H9 (cell line): ENCODE measurements around the gene SCN4A. TPM values are rescaled to one million over a fixed set of nuclear protein-coding genes. Genes with fewer than 3 reads are reported as not detected.

Source experiments
- DNase-seq: peaks from one replicate; pipeline ENCODE4 v3.0.0-alpha.2; 2017
- H2AFZ ChIP-seq: one replicate; pipeline ENCODE4 v1.6.1; 2013; ENCODE audit warnings: mild to moderate bottlenecking, low read length, control low read depth, moderate library complexity
- H2AK5ac ChIP-seq: 2 replicates; pipeline ENCODE4 v1.6.1; 2013; ENCODE audit warnings: low read length, control low read depth, mixed read lengths; ENCODE audit not compliant: insufficient read length
- H2BK120ac ChIP-seq: one replicate; pipeline ENCODE4 v1.6.1; 2013; ENCODE audit warnings: low read depth, mild to moderate bottlenecking, low read length, control low read depth, inconsistent platforms; ENCODE audit not compliant: poor library complexity, severe bottlenecking
- H2BK12ac ChIP-seq: 2 replicates; pipeline ENCODE4 v1.6.1; 2013; ENCODE audit warnings: low read length, control low read depth, mixed read lengths, low read depth; ENCODE audit not compliant: insufficient read length
- H2BK15ac ChIP-seq: 2 replicates; pipeline ENCODE4 v1.6.1; 2013; ENCODE audit warnings: low read depth, low read length, control low read depth
- H2BK20ac ChIP-seq: one replicate; pipeline ENCODE4 v1.6.1; 2013; ENCODE audit warnings: low read depth, mild to moderate bottlenecking, low read length, control low read depth, inconsistent platforms; ENCODE audit not compliant: poor library complexity, severe bottlenecking
- H2BK5ac ChIP-seq: 2 replicates; pipeline ENCODE4 v1.6.1; 2013; ENCODE audit warnings: low read length, control low read depth, mixed read lengths; ENCODE audit not compliant: insufficient read length
- H3K14ac ChIP-seq: 2 replicates; pipeline ENCODE4 v1.6.1; 2013; ENCODE audit warnings: low read length, control low read depth; ENCODE audit not compliant: insufficient read depth
- H3K18ac ChIP-seq: 2 replicates; pipeline ENCODE4 v1.6.1; 2013; ENCODE audit warnings: low read depth, mild to moderate bottlenecking, mixed read lengths, low read length, control low read depth; ENCODE audit not compliant: insufficient read length
- H3K23ac ChIP-seq: 2 replicates; pipeline ENCODE4 v1.6.1; 2013; ENCODE audit warnings: low read length, control low read depth, mixed read lengths, low read depth; ENCODE audit not compliant: insufficient read length
- H3K23me2 ChIP-seq: 2 replicates; pipeline ENCODE4 v1.6.1; 2013; ENCODE audit warnings: low read depth, mild to moderate bottlenecking, mixed read lengths, low read length, control low read depth; ENCODE audit not compliant: insufficient read length, poor library complexity, severe bottlenecking
- H3K27ac ChIP-seq: 2 replicates; pipeline ENCODE4 v1.5.1; 2013; ENCODE audit warnings: low read length, control low read depth, mixed read lengths, low read depth; ENCODE audit not compliant: insufficient read length
- H3K27me3 ChIP-seq: 2 replicates; pipeline ENCODE4 v1.6.1; 2013; ENCODE audit warnings: low read length, control low read depth, inconsistent platforms; ENCODE audit not compliant: insufficient read depth
- H3K4ac ChIP-seq: 2 replicates; pipeline ENCODE4 v1.6.1; 2013; ENCODE audit warnings: low read depth, mild to moderate bottlenecking, control low read depth, inconsistent platforms, low read length, moderate library complexity
- H3K4me1 ChIP-seq: 2 replicates; pipeline ENCODE4 v1.6.1; 2013; ENCODE audit warnings: low read length, control low read depth, inconsistent platforms; ENCODE audit not compliant: insufficient read depth
- H3K4me2 ChIP-seq: 2 replicates; pipeline ENCODE4 v1.6.1; 2013; ENCODE audit warnings: low read length, control low read depth, mixed read lengths; ENCODE audit not compliant: insufficient read length, insufficient read depth
- H3K56ac ChIP-seq: 2 replicates; pipeline ENCODE4 v1.6.1; 2013; ENCODE audit warnings: low read depth, mild to moderate bottlenecking, mixed read lengths, low read length, control low read depth; ENCODE audit not compliant: insufficient read length
- H3K79me1 ChIP-seq: 2 replicates; pipeline ENCODE4 v1.6.1; 2013; ENCODE audit warnings: low read depth, mild to moderate bottlenecking, moderate library complexity, low read length, control low read depth, inconsistent platforms; ENCODE audit not compliant: insufficient read depth, poor library complexity, severe bottlenecking
- H3K79me2 ChIP-seq: 2 replicates; pipeline ENCODE4 v1.6.1; 2013; ENCODE audit warnings: low read length, control low read depth, inconsistent platforms; ENCODE audit not compliant: insufficient read depth
- H3K9ac ChIP-seq: 2 replicates; pipeline ENCODE4 v1.6.1; 2013; ENCODE audit warnings: low read length, control low read depth, mixed read lengths; ENCODE audit not compliant: insufficient read length; ENCODE audit errors: extremely low read depth
- H3K9me3 ChIP-seq: one replicate; pipeline ENCODE4 v1.6.1; 2013; ENCODE audit warnings: low read depth, low read length, inconsistent platforms; ENCODE audit not compliant: control insufficient read depth
- H3T11ph ChIP-seq: one replicate; pipeline ENCODE4 v1.6.1; 2013; ENCODE audit warnings: mild to moderate bottlenecking, low read length, control low read depth, inconsistent platforms
- H4K20me1 ChIP-seq: one replicate; pipeline ENCODE4 v1.6.1; 2013; ENCODE audit not compliant: control insufficient read depth, insufficient read length, insufficient read depth
- H4K5ac ChIP-seq: 2 replicates; pipeline ENCODE4 v1.6.1; 2013; ENCODE audit warnings: low read depth, mild to moderate bottlenecking, mixed read lengths, low read length, control low read depth; ENCODE audit not compliant: insufficient read length
- H4K8ac ChIP-seq: replicated peaks from 2 replicates; pipeline ENCODE4 v1.6.1; 2013; ENCODE audit warnings: low read length, control low read depth, mixed read lengths, low read depth; ENCODE audit not compliant: insufficient read length
- H4K91ac ChIP-seq: 2 replicates; pipeline ENCODE4 v1.6.1; 2013; ENCODE audit warnings: low read depth, mild to moderate bottlenecking, moderate library complexity, mixed read lengths, low read length, control low read depth; ENCODE audit not compliant: insufficient read length
- H3K27ac Mint-ChIP-seq, 3 experiments: 2 replicates in 2 of 3; 3 replicates in 1 of 3; pipeline ENCODE4 v1.8.0; 2020 to 2021; ENCODE audit warnings: mixed read lengths in 3 of 3, mild to moderate bottlenecking in 1 of 3, moderate library complexity in 1 of 3
- H3K27me3 Mint-ChIP-seq: 2 replicates; pipeline ENCODE4 v1.8.0; 2021; ENCODE audit warnings: low read depth, mild to moderate bottlenecking, moderate library complexity, mixed read lengths
- H3K36me3 Mint-ChIP-seq, 3 experiments: 2 replicates in 2 of 3; 3 replicates in 1 of 3; pipeline ENCODE4 v1.8.0; 2020 to 2021; ENCODE audit warnings: low read depth in 3 of 3, mixed read lengths in 3 of 3; ENCODE audit not compliant: insufficient read depth in 1 of 3
- H3K4me1 Mint-ChIP-seq, 2 experiments: 2 replicates each; pipeline ENCODE4 v1.8.0; 2020; ENCODE audit warnings: mixed read lengths in 2 of 2
- H3K4me3 Mint-ChIP-seq, 2 experiments: 2 replicates in 1 of 2; 3 replicates in 1 of 2; pipeline ENCODE4 v1.8.0; 2020 to 2021; ENCODE audit warnings: mild to moderate bottlenecking in 2 of 2, mixed read lengths in 2 of 2, moderate library complexity in 1 of 2
- H3K9me3 Mint-ChIP-seq, 2 experiments: 2 replicates in 1 of 2; 3 replicates in 1 of 2; pipeline ENCODE4 v1.8.0; 2020; ENCODE audit warnings: mild to moderate bottlenecking in 2 of 2, mixed read lengths in 2 of 2, moderate library complexity in 1 of 2
- WGBS: extraction: QIAGEN DNeasy Blood & Tissue Kit; methylation state at CpG from one replicate; pipeline ENCODE4 v1.1.7; 2013; ENCODE audit warnings: missing lambda C conversion rate, low lambda C conversion rate, mixed read lengths; ENCODE audit not compliant: insufficient read length; ENCODE audit errors: extremely low coverage; 5-methylcytosine and 5-hydroxymethylcytosine counted together
- total RNA-seq: library from RNA; stranded (reverse); gene quantifications from 2 replicates; pipeline ENCODE4 v1.2.1, GENCODE V29; 2021
- TF ChIP-seq, protein P1 (sequence below): fragments of 200-600 bp; sonication (generic); conservative IDR thresholded peaks from 3 replicates; pipeline ENCODE4 v1.8.0; 2021; ENCODE audit warnings: antibody characterized with exemption, mild to moderate bottlenecking

SCN4A gene
- total RNA-seq, 1 experiment from 2014 or later = 5.8 TPM

DNA sequence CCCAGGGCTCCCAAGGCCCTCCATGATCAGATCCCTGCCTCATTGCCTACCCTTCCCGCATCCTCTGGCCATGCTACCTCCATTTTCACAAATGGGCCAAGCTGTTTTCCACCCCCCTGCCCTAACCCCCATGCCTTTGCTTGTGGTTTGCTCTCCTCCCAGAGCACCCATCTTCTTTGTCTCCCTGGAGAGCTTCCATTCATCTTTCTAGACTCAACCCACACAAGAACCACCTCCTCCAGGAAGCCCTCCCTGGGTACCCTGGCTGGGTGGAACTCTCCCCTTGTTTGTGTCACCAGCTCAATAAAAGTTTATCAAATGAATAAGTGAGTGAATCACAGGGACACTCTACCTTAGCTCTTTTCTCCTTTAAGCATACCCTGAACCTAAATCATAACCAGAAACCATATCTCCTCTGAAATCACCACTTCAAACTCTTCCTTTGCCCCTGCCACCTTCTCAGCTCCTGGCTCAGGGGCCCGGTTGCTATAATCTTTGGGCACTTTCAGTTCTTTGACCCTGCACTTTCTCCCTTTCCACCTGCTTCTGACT is 2.9 kb upstream of the SCN4A start:
- no peak overlapping the region for H2AK5ac ChIP-seq
- no peak overlapping the region for H2BK12ac ChIP-seq
- Mint-ChIP-seq H3K4me1 (peaks cover 7 to 10% of the 10 kb centered on the region in 2 experiments), H3K27me3 (no peaks in the 10 kb centered on the region; the same call in none of the 2 replicates), H3K9me3 (0 out of 5 replicates have a peak, but pooled peaks cover 0 to under 1% of the 10 kb centered on the region in 2 experiments), H3K27ac (no peak overlapping the region), H3K36me3 (no peaks in the 10 kb centered on the region), H3K4me3 (no peak overlapping the region)
- TF ChIP-seq, protein P1, sequence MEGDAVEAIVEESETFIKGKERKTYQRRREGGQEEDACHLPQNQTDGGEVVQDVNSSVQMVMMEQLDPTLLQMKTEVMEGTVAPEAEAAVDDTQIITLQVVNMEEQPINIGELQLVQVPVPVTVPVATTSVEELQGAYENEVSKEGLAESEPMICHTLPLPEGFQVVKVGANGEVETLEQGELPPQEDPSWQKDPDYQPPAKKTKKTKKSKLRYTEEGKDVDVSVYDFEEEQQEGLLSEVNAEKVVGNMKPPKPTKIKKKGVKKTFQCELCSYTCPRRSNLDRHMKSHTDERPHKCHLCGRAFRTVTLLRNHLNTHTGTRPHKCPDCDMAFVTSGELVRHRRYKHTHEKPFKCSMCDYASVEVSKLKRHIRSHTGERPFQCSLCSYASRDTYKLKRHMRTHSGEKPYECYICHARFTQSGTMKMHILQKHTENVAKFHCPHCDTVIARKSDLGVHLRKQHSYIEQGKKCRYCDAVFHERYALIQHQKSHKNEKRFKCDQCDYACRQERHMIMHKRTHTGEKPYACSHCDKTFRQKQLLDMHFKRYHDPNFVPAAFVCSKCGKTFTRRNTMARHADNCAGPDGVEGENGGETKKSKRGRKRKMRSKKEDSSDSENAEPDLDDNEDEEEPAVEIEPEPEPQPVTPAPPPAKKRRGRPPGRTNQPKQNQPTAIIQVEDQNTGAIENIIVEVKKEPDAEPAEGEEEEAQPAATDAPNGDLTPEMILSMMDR = no peak
- no peaks in the 10 kb centered on the region for H3K27me3 ChIP-seq
- no peak overlapping the region for H4K5ac ChIP-seq
- H2BK20ac ChIP-seq = no peak overlapping the region
- no peak overlapping the region for H2BK5ac ChIP-seq
- no CpG with 5 or more reads among the region's 2 CpGs for WGBS
- no peak overlapping the region for H3K4ac ChIP-seq
- no peaks in the 10 kb centered on the region for H3K23me2 ChIP-seq
- no peak overlapping the region for H2AFZ ChIP-seq
- H4K20me1 ChIP-seq = no peaks in the 10 kb centered on the region
- no peaks in the 10 kb centered on the region for H3K9me3 ChIP-seq
- no peak overlapping the region for H3K4me2 ChIP-seq
- H3K18ac ChIP-seq = no peak overlapping the region
- no peak overlapping the region for H4K8ac ChIP-seq
- no peaks in the 10 kb centered on the region for H3K79me2 ChIP-seq
- H3K4me1 ChIP-seq = no peaks in the 10 kb centered on the region
- no peak overlapping the region for H3K14ac ChIP-seq
- H3K9ac ChIP-seq = no peak overlapping the region
- H3K56ac ChIP-seq = no peak overlapping the region
- no peak overlapping the region for H3K23ac ChIP-seq
- no peak overlapping the region for H3K27ac ChIP-seq
- no peaks in the 10 kb centered on the region for H3K79me1 ChIP-seq
- no peak overlapping the region for H3T11ph ChIP-seq
- H2BK15ac ChIP-seq = no peak overlapping the region
- DNase-seq = no peak
- no peak overlapping the region for H4K91ac ChIP-seq
- no peak overlapping the region for H2BK120ac ChIP-seq
